H9 (cell line): Measurements from ENCODE around the gene TBC1D5. TPM values are rescaled to one million over a fixed set of nuclear protein-coding genes. Genes with fewer than 3 reads are reported as not detected.
A peak's percentile ranks its signal among the peaks of the same experiment; 100 is the strongest.

Source experiments
- DNase-seq: peaks from one replicate; pipeline ENCODE4 v3.0.0-alpha.2; 2017
- H2AFZ ChIP-seq: one replicate; pipeline ENCODE4 v1.6.1; 2013; ENCODE audit warnings: mild to moderate bottlenecking, low read length, control low read depth, moderate library complexity
- H2AK5ac ChIP-seq: 2 replicates; pipeline ENCODE4 v1.6.1; 2013; ENCODE audit warnings: low read length, control low read depth, mixed read lengths; ENCODE audit not compliant: insufficient read length
- H2BK120ac ChIP-seq: one replicate; pipeline ENCODE4 v1.6.1; 2013; ENCODE audit warnings: low read depth, mild to moderate bottlenecking, low read length, control low read depth, inconsistent platforms; ENCODE audit not compliant: poor library complexity, severe bottlenecking
- H2BK12ac ChIP-seq: 2 replicates; pipeline ENCODE4 v1.6.1; 2013; ENCODE audit warnings: low read length, control low read depth, mixed read lengths, low read depth; ENCODE audit not compliant: insufficient read length
- H2BK15ac ChIP-seq: 2 replicates; pipeline ENCODE4 v1.6.1; 2013; ENCODE audit warnings: low read depth, low read length, control low read depth
- H2BK20ac ChIP-seq: one replicate; pipeline ENCODE4 v1.6.1; 2013; ENCODE audit warnings: low read depth, mild to moderate bottlenecking, low read length, control low read depth, inconsistent platforms; ENCODE audit not compliant: poor library complexity, severe bottlenecking
- H2BK5ac ChIP-seq: 2 replicates; pipeline ENCODE4 v1.6.1; 2013; ENCODE audit warnings: low read length, control low read depth, mixed read lengths; ENCODE audit not compliant: insufficient read length
- H3K14ac ChIP-seq: 2 replicates; pipeline ENCODE4 v1.6.1; 2013; ENCODE audit warnings: low read length, control low read depth; ENCODE audit not compliant: insufficient read depth
- H3K18ac ChIP-seq: 2 replicates; pipeline ENCODE4 v1.6.1; 2013; ENCODE audit warnings: low read depth, mild to moderate bottlenecking, mixed read lengths, low read length, control low read depth; ENCODE audit not compliant: insufficient read length
- H3K23ac ChIP-seq: 2 replicates; pipeline ENCODE4 v1.6.1; 2013; ENCODE audit warnings: low read length, control low read depth, mixed read lengths, low read depth; ENCODE audit not compliant: insufficient read length
- H3K23me2 ChIP-seq: 2 replicates; pipeline ENCODE4 v1.6.1; 2013; ENCODE audit warnings: low read depth, mild to moderate bottlenecking, mixed read lengths, low read length, control low read depth; ENCODE audit not compliant: insufficient read length, poor library complexity, severe bottlenecking
- H3K27ac ChIP-seq: 2 replicates; pipeline ENCODE4 v1.5.1; 2013; ENCODE audit warnings: low read length, control low read depth, mixed read lengths, low read depth; ENCODE audit not compliant: insufficient read length
- H3K27me3 ChIP-seq: 2 replicates; pipeline ENCODE4 v1.6.1; 2013; ENCODE audit warnings: low read length, control low read depth, inconsistent platforms; ENCODE audit not compliant: insufficient read depth
- H3K4ac ChIP-seq: 2 replicates; pipeline ENCODE4 v1.6.1; 2013; ENCODE audit warnings: low read depth, mild to moderate bottlenecking, control low read depth, inconsistent platforms, low read length, moderate library complexity
- H3K4me1 ChIP-seq: 2 replicates; pipeline ENCODE4 v1.6.1; 2013; ENCODE audit warnings: low read length, control low read depth, inconsistent platforms; ENCODE audit not compliant: insufficient read depth
- H3K4me2 ChIP-seq: 2 replicates; pipeline ENCODE4 v1.6.1; 2013; ENCODE audit warnings: low read length, control low read depth, mixed read lengths; ENCODE audit not compliant: insufficient read length, insufficient read depth
- H3K56ac ChIP-seq: 2 replicates; pipeline ENCODE4 v1.6.1; 2013; ENCODE audit warnings: low read depth, mild to moderate bottlenecking, mixed read lengths, low read length, control low read depth; ENCODE audit not compliant: insufficient read length
- H3K79me1 ChIP-seq: 2 replicates; pipeline ENCODE4 v1.6.1; 2013; ENCODE audit warnings: low read depth, mild to moderate bottlenecking, moderate library complexity, low read length, control low read depth, inconsistent platforms; ENCODE audit not compliant: insufficient read depth, poor library complexity, severe bottlenecking
- H3K79me2 ChIP-seq: 2 replicates; pipeline ENCODE4 v1.6.1; 2013; ENCODE audit warnings: low read length, control low read depth, inconsistent platforms; ENCODE audit not compliant: insufficient read depth
- H3K9ac ChIP-seq: 2 replicates; pipeline ENCODE4 v1.6.1; 2013; ENCODE audit warnings: low read length, control low read depth, mixed read lengths; ENCODE audit not compliant: insufficient read length; ENCODE audit errors: extremely low read depth
- H3K9me3 ChIP-seq: one replicate; pipeline ENCODE4 v1.6.1; 2013; ENCODE audit warnings: low read depth, low read length, inconsistent platforms; ENCODE audit not compliant: control insufficient read depth
- H3T11ph ChIP-seq: one replicate; pipeline ENCODE4 v1.6.1; 2013; ENCODE audit warnings: mild to moderate bottlenecking, low read length, control low read depth, inconsistent platforms
- H4K20me1 ChIP-seq: one replicate; pipeline ENCODE4 v1.6.1; 2013; ENCODE audit not compliant: control insufficient read depth, insufficient read length, insufficient read depth
- H4K5ac ChIP-seq: 2 replicates; pipeline ENCODE4 v1.6.1; 2013; ENCODE audit warnings: low read depth, mild to moderate bottlenecking, mixed read lengths, low read length, control low read depth; ENCODE audit not compliant: insufficient read length
- H4K8ac ChIP-seq: replicated peaks from 2 replicates; pipeline ENCODE4 v1.6.1; 2013; ENCODE audit warnings: low read length, control low read depth, mixed read lengths, low read depth; ENCODE audit not compliant: insufficient read length
- H4K91ac ChIP-seq: 2 replicates; pipeline ENCODE4 v1.6.1; 2013; ENCODE audit warnings: low read depth, mild to moderate bottlenecking, moderate library complexity, mixed read lengths, low read length, control low read depth; ENCODE audit not compliant: insufficient read length
- H3K27ac Mint-ChIP-seq, 3 experiments: 2 replicates in 2 of 3; 3 replicates in 1 of 3; pipeline ENCODE4 v1.8.0; 2020 to 2021; ENCODE audit warnings: mixed read lengths in 3 of 3, mild to moderate bottlenecking in 1 of 3, moderate library complexity in 1 of 3
- H3K27me3 Mint-ChIP-seq: 2 replicates; pipeline ENCODE4 v1.8.0; 2021; ENCODE audit warnings: low read depth, mild to moderate bottlenecking, moderate library complexity, mixed read lengths
- H3K36me3 Mint-ChIP-seq, 3 experiments: 2 replicates in 2 of 3; 3 replicates in 1 of 3; pipeline ENCODE4 v1.8.0; 2020 to 2021; ENCODE audit warnings: low read depth in 3 of 3, mixed read lengths in 3 of 3; ENCODE audit not compliant: insufficient read depth in 1 of 3
- H3K4me1 Mint-ChIP-seq, 2 experiments: 2 replicates each; pipeline ENCODE4 v1.8.0; 2020; ENCODE audit warnings: mixed read lengths in 2 of 2
- H3K4me3 Mint-ChIP-seq, 2 experiments: 2 replicates in 1 of 2; 3 replicates in 1 of 2; pipeline ENCODE4 v1.8.0; 2020 to 2021; ENCODE audit warnings: mild to moderate bottlenecking in 2 of 2, mixed read lengths in 2 of 2, moderate library complexity in 1 of 2
- H3K9me3 Mint-ChIP-seq, 2 experiments: 2 replicates in 1 of 2; 3 replicates in 1 of 2; pipeline ENCODE4 v1.8.0; 2020; ENCODE audit warnings: mild to moderate bottlenecking in 2 of 2, mixed read lengths in 2 of 2, moderate library complexity in 1 of 2
- WGBS: extraction: QIAGEN DNeasy Blood & Tissue Kit; methylation state at CpG from one replicate; pipeline ENCODE4 v1.1.7; 2013; ENCODE audit warnings: missing lambda C conversion rate, low lambda C conversion rate, mixed read lengths; ENCODE audit not compliant: insufficient read length; ENCODE audit errors: extremely low coverage; 5-methylcytosine and 5-hydroxymethylcytosine counted together
- total RNA-seq: library from RNA; stranded (reverse); gene quantifications from 2 replicates; pipeline ENCODE4 v1.2.1, GENCODE V29; 2021
- TF ChIP-seq, protein P1 (sequence below): fragments of 200-600 bp; sonication (generic); conservative IDR thresholded peaks from 3 replicates; pipeline ENCODE4 v1.8.0; 2021; ENCODE audit warnings: antibody characterized with exemption, mild to moderate bottlenecking

TBC1D5 gene
- total RNA-seq, 1 experiment from 2014 or later: 25.0 TPM

DNA sequence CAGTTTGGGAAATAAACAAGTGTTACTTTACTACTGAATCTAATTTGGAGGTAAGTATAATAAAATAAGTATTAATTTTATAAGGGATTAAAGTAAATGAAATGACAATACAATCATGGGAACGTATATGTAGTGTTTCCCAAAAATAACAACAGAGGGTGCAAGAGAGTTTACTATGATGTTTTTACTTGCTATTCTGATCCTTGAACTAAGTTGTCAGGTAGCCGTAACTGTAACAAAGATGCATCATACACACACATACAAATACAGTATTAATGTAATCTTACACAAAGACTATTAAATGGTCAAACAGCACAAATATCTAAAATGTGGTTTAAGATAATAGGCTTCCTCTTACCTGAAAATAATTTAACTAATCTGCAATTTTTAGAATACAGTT is 311.4 kb downstream of the TBC1D5 start:
- Histone ChIP-seq H3K23ac (no peak overlapping the region), H2BK120ac (no peak overlapping the region), H3K27ac (no peak overlapping the region), H4K20me1 (no peaks in the 10 kb centered on the region), H4K8ac (no peak overlapping the region), H3K14ac (no peak overlapping the region), H4K91ac (no peak overlapping the region), H3K9ac (no peak overlapping the region), H3K4me1 (no peaks in the 10 kb centered on the region), H3T11ph (no peak overlapping the region), H3K56ac (no peak overlapping the region), H2BK15ac (no peak overlapping the region), H3K18ac (no peak overlapping the region), H3K4me2 (no peak overlapping the region), H2BK20ac (no peak overlapping the region), H4K5ac (no peak overlapping the region), H2AK5ac (no peak overlapping the region), H3K79me1 (no peaks in the 10 kb centered on the region), H2AFZ (no peak overlapping the region), H3K27me3 (no peaks in the 10 kb centered on the region), H3K23me2 (no peaks in the 10 kb centered on the region), H2BK5ac (no peak overlapping the region), H2BK12ac (no peak overlapping the region), H3K9me3 (no peaks in the 10 kb centered on the region), H3K79me2 (no peaks in the 10 kb centered on the region), H3K4ac (no peak overlapping the region)
- DNase-seq: no peak
- H3K4me3 Mint-ChIP-seq: no peak overlapping the region
- peaks cover 13 to 22% of the 10 kb centered on the region in 2 experiments for H3K4me1 Mint-ChIP-seq
- TF ChIP-seq, protein P1, sequence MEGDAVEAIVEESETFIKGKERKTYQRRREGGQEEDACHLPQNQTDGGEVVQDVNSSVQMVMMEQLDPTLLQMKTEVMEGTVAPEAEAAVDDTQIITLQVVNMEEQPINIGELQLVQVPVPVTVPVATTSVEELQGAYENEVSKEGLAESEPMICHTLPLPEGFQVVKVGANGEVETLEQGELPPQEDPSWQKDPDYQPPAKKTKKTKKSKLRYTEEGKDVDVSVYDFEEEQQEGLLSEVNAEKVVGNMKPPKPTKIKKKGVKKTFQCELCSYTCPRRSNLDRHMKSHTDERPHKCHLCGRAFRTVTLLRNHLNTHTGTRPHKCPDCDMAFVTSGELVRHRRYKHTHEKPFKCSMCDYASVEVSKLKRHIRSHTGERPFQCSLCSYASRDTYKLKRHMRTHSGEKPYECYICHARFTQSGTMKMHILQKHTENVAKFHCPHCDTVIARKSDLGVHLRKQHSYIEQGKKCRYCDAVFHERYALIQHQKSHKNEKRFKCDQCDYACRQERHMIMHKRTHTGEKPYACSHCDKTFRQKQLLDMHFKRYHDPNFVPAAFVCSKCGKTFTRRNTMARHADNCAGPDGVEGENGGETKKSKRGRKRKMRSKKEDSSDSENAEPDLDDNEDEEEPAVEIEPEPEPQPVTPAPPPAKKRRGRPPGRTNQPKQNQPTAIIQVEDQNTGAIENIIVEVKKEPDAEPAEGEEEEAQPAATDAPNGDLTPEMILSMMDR: peak; percentile 71
- H3K27ac Mint-ChIP-seq: no peak overlapping the region
- no peaks in the 10 kb centered on the region for H3K27me3 Mint-ChIP-seq
- no peaks in the 10 kb centered on the region; a peak in 2 of 5 replicates for H3K9me3 Mint-ChIP-seq
- WGBS: no CpG with 5 or more reads among the region's 2 CpGs
- no peaks in the 10 kb centered on the region; a peak in 2 of 7 replicates for H3K36me3 Mint-ChIP-seq
